HG03139 (cell line): ENCODE data around the gene DCLRE1A.
"Not testable (repeated sequence)": the region's sequence is repeated elsewhere in the genome, so short reads cannot be mapped to it uniquely, and the experiment has no call there.

Experiments used
- ATAC-seq: cut with Tn5 transposase; IDR thresholded peaks from one replicate; pipeline ENCODE4 v1.9.1; 2021; ENCODE audit not compliant: unreplicated experiment

The DCLRE1A gene

GRCh38 chr10:113859261-113859660, 5.4 kb upstream of the DCLRE1A start:
- no peak for ATAC-seq

GRCh38 chr10:113858541-113858940, 4.7 kb upstream of the DCLRE1A start:
- no peak for ATAC-seq

- no peak for ATAC-seq
Observed at GRCh38 chr10:113857210-113857609, 3.3 kb upstream of the DCLRE1A start.

GRCh38 chr10:113856563-113856962, 2.7 kb upstream of the DCLRE1A start:
- no peak for ATAC-seq

GRCh38 chr10:113854761-113855588, 1.1 kb upstream of the DCLRE1A start:
- ATAC-seq = peak; percentile 34

DNA sequence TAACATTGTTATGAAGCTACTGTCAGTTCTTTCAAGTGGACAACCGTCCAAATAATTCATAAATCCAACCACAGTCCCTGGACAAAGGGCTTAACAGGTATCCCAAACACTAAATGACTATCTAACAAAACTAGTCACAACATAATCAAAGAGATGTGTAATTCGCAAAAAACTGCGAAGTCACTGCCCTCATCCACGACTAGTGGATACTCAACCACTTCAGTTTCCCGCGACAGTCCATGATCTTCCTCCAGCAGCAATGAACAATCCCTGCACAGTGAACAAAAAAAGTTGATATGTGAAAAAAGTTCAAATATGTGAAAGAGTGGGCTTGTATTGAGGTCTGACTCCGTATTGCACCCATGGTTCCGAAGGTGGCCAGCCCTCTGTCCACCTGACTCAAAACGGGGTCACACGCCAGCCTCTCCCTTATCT, 287 bp downstream of the DCLRE1A start:
- ATAC-seq = no peak

GRCh38 chr10:113849946-113850345, 3.9 kb downstream of the DCLRE1A start:
- no peak for ATAC-seq

DNA sequence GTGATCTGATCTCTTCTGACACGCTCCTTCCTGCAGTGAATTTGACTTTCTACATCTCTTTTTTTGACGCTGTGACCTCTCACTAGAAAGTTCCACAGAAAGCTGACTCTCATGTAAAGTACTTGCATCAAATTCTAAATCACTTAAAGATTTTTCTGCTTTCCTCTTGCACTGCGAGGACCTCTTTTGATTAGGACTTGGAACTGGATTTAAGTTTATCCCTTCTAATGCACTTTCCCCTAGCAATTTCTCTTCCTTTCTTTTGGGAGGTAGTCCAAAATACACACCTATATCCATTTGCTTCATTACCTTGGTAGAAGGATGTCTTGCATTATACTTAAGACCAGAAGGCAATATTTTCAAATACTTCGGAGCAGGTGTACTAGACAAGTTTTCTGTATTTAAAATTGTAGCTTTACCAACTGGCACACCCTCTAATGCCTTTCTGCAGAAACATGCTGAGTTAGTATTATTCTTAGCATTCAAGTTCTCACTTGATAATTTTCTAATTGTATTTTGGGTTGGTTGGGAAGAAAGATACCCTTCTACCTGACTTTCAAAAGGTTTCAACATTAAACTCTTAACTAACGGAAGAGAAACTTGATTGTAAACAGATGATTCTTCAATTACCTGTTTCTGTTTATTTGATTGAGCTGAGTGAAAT, 4.6 kb downstream of the DCLRE1A start:
- ATAC-seq = no peak

DNA sequence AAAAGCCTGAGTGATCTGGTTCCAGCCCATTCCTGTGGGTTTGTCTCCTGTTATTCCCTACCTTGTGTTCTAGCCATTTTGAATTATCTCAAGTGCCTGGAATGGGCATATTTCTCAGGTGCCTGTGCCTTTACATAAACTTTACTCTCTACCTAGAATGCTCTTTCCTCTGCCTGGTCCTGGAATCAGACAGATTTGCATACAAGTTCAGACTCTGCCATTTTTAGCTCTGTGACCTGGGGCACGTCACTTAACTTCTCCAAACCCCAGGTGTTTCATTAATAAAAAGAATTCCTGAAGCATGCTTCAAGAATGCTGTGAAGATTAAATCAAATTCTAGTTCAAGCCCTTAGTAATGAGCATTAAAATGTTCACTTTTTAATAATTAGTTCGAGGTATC, 7.8 kb downstream of the DCLRE1A start:
- ATAC-seq = no peak

GRCh38 chr10:113843972-113844485, 9.9 kb downstream of the DCLRE1A start:
- ATAC-seq = no peak

GRCh38 chr10:113842171-113842570, 11.7 kb downstream of the DCLRE1A start:
- ATAC-seq = no peak

GRCh38 chr10:113828567-113828966, 25.3 kb downstream of the DCLRE1A start:
- ATAC-seq = not testable (repeated sequence)

GRCh38 chr10:113825791-113826190, 28.1 kb downstream of the DCLRE1A start:
- no peak for ATAC-seq

DNA sequence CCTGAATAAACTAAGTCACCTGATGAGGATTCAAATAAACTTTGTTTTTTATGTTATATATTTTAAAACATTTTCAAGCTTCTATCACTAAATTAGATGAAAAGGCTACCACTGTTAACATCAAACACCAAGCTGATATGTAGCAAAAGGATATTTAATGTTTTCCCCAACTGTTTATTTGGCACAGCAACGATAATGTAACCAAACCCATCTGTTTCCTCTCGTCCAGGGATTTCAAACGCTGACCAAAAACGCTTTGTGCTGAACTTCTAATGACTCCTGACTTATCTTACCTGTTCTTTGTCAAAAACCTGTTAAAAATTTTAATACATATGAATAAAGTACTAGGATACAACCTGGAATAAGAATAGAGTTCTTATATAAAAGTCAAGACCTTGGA, 30.5 kb downstream of the DCLRE1A start:
- ATAC-seq = no peak

GRCh38 chr10:113822174-113822573, 31.7 kb downstream of the DCLRE1A start:
- ATAC-seq = no peak

DNA sequence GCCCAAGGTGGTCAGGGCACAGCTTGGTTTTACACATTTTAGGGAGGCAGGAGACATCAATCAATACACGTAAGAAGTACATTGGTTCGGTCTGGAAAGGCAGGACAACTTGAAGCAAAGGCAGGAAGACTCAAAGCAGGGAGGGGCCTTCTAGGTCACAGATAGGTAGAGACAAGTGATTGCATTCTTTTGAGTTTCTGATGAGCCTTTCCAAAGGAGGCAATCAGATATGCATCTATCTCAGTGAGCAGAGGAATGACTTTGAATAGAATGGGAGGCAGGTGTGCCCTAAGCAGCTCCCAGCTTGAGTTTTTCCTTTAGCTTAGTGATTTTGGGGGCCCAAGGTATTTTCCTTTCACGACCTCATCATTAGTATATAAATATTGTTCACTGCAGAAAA, 32.6 kb downstream of the DCLRE1A start:
- not testable (repeated sequence) for ATAC-seq

DNA sequence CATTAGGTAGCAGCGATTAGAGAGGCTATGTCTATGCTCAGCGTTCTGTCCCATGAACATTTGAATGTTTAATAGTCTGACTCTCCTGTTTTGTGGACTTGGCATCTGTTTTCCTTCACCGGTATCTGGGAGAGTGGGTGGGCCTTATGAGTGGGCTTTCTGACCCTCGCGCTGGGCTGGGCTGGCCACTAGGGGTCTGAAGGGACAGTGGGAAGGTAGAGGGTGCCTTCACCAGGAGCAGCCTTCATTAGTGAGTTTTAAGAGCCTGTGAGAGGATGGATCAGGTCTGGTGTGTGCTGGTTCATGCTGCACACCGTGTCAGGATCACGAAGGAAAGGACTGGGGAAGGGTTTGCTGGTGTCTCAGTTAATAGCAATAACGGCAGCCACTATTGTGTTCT, 33.4 kb downstream of the DCLRE1A start:
- no peak for ATAC-seq

GRCh38 chr10:113819989-113820388, 33.9 kb downstream of the DCLRE1A start:
- ATAC-seq = no peak

- not testable (repeated sequence) for ATAC-seq
Observed at GRCh38 chr10:113814700-113815099, 39.2 kb downstream of the DCLRE1A start.

GRCh38 chr10:113808168-113808567, 45.7 kb downstream of the DCLRE1A start:
- no peak for ATAC-seq

DNA sequence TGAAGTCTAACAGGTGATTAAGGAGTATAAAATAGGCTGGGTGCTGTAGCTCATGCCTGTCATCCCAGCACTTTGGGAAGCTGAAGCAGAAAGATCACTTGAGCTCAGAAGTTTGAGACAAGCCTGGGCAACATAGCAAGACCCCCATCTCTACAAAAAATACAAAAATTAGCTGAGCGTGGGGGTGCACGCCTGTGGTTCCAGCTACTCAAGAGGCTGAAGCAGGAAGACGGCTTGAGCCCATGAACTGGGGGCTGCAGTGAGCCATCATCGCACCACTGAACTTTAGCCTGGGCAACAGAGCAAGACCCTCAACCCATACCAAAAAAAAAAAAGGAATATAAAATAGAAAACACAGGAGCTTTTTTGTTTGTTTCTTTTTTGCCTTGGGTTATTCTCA, 47.4 kb downstream of the DCLRE1A start:
- no peak for ATAC-seq

DNA sequence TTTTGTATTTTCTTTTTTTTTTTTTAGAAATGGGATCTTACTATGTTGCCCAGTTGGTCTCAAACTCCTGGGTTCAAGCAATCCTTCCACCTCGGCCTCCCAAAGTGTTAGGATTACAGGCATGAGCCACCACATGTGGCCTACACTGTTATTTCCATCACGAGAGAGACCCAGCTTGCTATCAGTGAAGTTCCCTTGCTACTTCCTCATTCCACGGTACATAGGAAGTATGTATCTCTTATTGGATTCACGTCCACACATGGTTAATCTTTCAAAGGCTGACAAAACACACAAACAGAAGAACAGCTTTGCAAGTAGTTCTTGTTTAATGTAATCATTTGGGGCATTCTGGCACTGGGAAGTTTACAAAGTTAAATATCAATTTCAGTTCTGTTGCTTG, 50.9 kb downstream of the DCLRE1A start:
- no peak for ATAC-seq
